SK-N-SH treated with all-trans-retinoic acid at 6 μM for 48 hours (cell line): ENCODE results near the gene AOX1.

Source experiments
- ATAC-seq: fragments of 200-7000 bp; cut with Tn5 transposase; 3 replicates; pipeline ENCODE4 v1.9.1; 2020; ENCODE audit warnings: mild to moderate bottlenecking, moderate library complexity
- ARNTL ChIP-seq: fragments of 450-650 bp; formaldehyde crosslinking; IDR thresholded peaks from 2 replicates; pipeline ENCODE4 v1.5.0; 2020; ENCODE audit warnings: low read depth, mild to moderate bottlenecking, moderate library complexity, borderline replicate concordance
- BACH2 ChIP-seq: fragments of 250-450 bp; sonication (Bioruptor Pico); IDR thresholded peaks from 2 replicates; pipeline ENCODE4 v1.9.0; 2021; ENCODE audit warnings: mild to moderate bottlenecking, borderline replicate concordance
- CREB5 ChIP-seq: fragments of 250-450 bp; sonication (Bioruptor Pico); IDR thresholded peaks from 2 replicates; pipeline ENCODE4 v1.5.1; 2020; ENCODE audit warnings: low read depth, mild to moderate bottlenecking, moderate library complexity
- CSRNP3 ChIP-seq: fragments of 250-450 bp; sonication (Bioruptor Pico); IDR thresholded peaks from 2 replicates; pipeline ENCODE4 v1.5.1; 2021; ENCODE audit warnings: mild to moderate bottlenecking, moderate library complexity
- ESRRG ChIP-seq: fragments of 250-450 bp; sonication (Bioruptor Pico); IDR thresholded peaks from 2 replicates; pipeline ENCODE4 v1.6.1; 2021; ENCODE audit warnings: mild to moderate bottlenecking
- GLIS3 ChIP-seq: fragments of 250-450 bp; sonication (Bioruptor Pico); IDR thresholded peaks from 2 replicates; pipeline ENCODE4 v1.5.0; 2020; ENCODE audit warnings: mild to moderate bottlenecking, moderate library complexity
- ISL1 ChIP-seq: fragments of 250-450 bp; sonication (Bioruptor Pico); IDR thresholded peaks from 2 replicates; pipeline ENCODE4 v2.1.2; 2022; ENCODE audit warnings: mild to moderate bottlenecking, moderate library complexity
- PATZ1 ChIP-seq: fragments of 250-450 bp; sonication (Bioruptor Pico); IDR thresholded peaks from 2 replicates; pipeline ENCODE4 v1.8.0; 2020; ENCODE audit warnings: mild to moderate bottlenecking, moderate library complexity, borderline replicate concordance
- RARB ChIP-seq: fragments of 250-450 bp; sonication (Bioruptor Pico); IDR thresholded peaks from 2 replicates; pipeline ENCODE4 v1.8.0; 2021; ENCODE audit warnings: mild to moderate bottlenecking, moderate library complexity
- SNAI2 ChIP-seq: fragments of 250-450 bp; sonication (Bioruptor Pico); IDR thresholded peaks from 2 replicates; pipeline ENCODE4 v1.5.0; 2020; ENCODE audit warnings: mild to moderate bottlenecking, moderate library complexity
- TCF4 ChIP-seq: fragments of 250-450 bp; sonication (Bioruptor Pico); IDR thresholded peaks from 2 replicates; pipeline ENCODE4 v1.8.0; 2021; ENCODE audit warnings: mild to moderate bottlenecking, moderate library complexity, borderline replicate concordance
- TOX ChIP-seq: fragments of 250-450 bp; sonication (Bioruptor Pico); IDR thresholded peaks from 2 replicates; pipeline ENCODE4 v1.8.0; 2021; ENCODE audit warnings: mild to moderate bottlenecking, moderate library complexity, borderline replicate concordance
- TSHZ2 ChIP-seq: fragments of 250-450 bp; sonication (Bioruptor Pico); IDR thresholded peaks from 2 replicates; pipeline ENCODE4 v1.5.0; 2020; ENCODE audit warnings: mild to moderate bottlenecking, moderate library complexity
- ZC3H10 ChIP-seq: fragments of 250-450 bp; sonication (Bioruptor Pico); IDR thresholded peaks from 2 replicates; pipeline ENCODE4 v1.5.1; 2021; ENCODE audit warnings: mild to moderate bottlenecking, moderate library complexity
- ZFP3 ChIP-seq: fragments of 250-450 bp; sonication (Bioruptor Pico); IDR thresholded peaks from 2 replicates; pipeline ENCODE4 v1.5.0; 2020; ENCODE audit warnings: mild to moderate bottlenecking, moderate library complexity
- ZFP30 ChIP-seq: fragments of 450-650 bp; formaldehyde crosslinking; IDR thresholded peaks from 2 replicates; pipeline ENCODE4 v1.5.0; 2022; ENCODE audit warnings: mild to moderate bottlenecking, moderate library complexity
- ZNF565 ChIP-seq: fragments of 450-650 bp; formaldehyde crosslinking; conservative IDR thresholded peaks from 2 replicates; pipeline ENCODE4 v1.5.0; 2020; ENCODE audit warnings: low read depth, mild to moderate bottlenecking, moderate library complexity
- ZNF70 ChIP-seq: fragments of 450-650 bp; formaldehyde crosslinking; IDR thresholded peaks from 2 replicates; pipeline ENCODE4 v1.5.0; 2020; ENCODE audit warnings: mild to moderate bottlenecking, moderate library complexity

AOX1 gene

GRCh38 chr2:200703127-200703925 lies 117.5 kb downstream of the AOX1 start:
- peak; percentile 85 for ATAC-seq
- TF ChIP-seq CREB5 (CRISPR knock-in tag), result no peak
- no peak for TF ChIP-seq SNAI2 (CRISPR knock-in tag)
- no peak for TF ChIP-seq ZFP30 (CRISPR knock-in tag)
- no peak for TF ChIP-seq ZNF565 (CRISPR knock-in tag)
- TF ChIP-seq RARB (CRISPR knock-in tag), result no peak
- no peak for TF ChIP-seq TOX (CRISPR knock-in tag)
- no peak for TF ChIP-seq ZFP3 (CRISPR knock-in tag)
- TF ChIP-seq ISL1 (CRISPR knock-in tag), result no peak
- no peak for TF ChIP-seq TSHZ2 (CRISPR knock-in tag)
- no peak for TF ChIP-seq ESRRG
- no peak for TF ChIP-seq TCF4 (CRISPR knock-in tag)
- no peak for TF ChIP-seq CSRNP3 (CRISPR knock-in tag)
- TF ChIP-seq BACH2 (CRISPR knock-in tag), result no peak
- no peak for TF ChIP-seq ZC3H10 (CRISPR knock-in tag)
- no peak for TF ChIP-seq GLIS3

GRCh38 chr2:200703926-200704637 lies 118.3 kb downstream of the AOX1 start:
- TF ChIP-seq ESRRG (no peak), RARB (CRISPR knock-in tag) (no peak), TCF4 (CRISPR knock-in tag) (no peak), ZNF70 (CRISPR knock-in tag) (no peak), TSHZ2 (CRISPR knock-in tag) (no peak), CREB5 (CRISPR knock-in tag) (no peak), PATZ1 (no peak), ZC3H10 (CRISPR knock-in tag) (no peak), CSRNP3 (CRISPR knock-in tag) (no peak), ARNTL (CRISPR knock-in tag) (no peak)
- TF ChIP-seq, all 23 proteins: peak for 0
- no peak for ATAC-seq
